Uterus (tissue), 2 donors: Measurements from ENCODE around the gene NHEJ1.

Experiments
- CTCF ChIP-seq, 4 experiments: fragments of 200-600 bp in 2 of 4; fragments of 450-650 bp in 2 of 4; sonication (generic) in 2 of 4; IDR thresholded peaks; one replicate each; pipeline ENCODE4 v1.5.1; 2016 to 2019; ENCODE audit warnings: antibody characterized with exemption in 4 of 4, mild to moderate bottlenecking in 2 of 4, moderate library complexity in 1 of 4
- POLR2A ChIP-seq, 2 donors: fragments of 450-650 bp; IDR thresholded peaks; one replicate each; pipeline ENCODE4 v1.6.1; 2016; ENCODE audit warnings: antibody characterized with exemption in 2 of 2, mild to moderate bottlenecking in 1 of 2, moderate library complexity in 1 of 2

DNA sequence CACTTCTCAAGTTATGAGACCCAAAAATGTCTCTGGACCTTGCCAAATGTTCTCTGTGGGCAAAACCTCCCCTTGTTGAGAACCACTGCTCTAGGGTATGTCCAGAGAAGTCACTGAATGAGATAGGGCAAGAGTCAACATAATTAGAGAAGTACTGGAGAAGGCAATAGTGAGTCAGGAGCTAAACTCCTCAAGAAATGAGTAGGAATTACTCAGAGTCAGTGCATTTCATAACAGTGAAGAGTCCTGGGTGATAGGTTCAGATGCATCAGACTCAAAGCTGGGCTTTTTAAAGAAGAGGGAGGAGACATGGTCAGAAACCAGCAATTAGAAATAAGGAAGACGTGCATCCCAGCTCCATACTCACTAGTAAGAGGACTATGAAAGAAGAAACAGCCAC is 61.3 kb downstream of the NHEJ1 start:
- TF ChIP-seq CTCF (IDR thresholded peaks at IDR 0.05) (no peak), POLR2A (IDR thresholded peaks at IDR 0.05) (no peak)
